Measurements from ENCODE around the gene TCOF1.

Gene TCOF1

GRCh38 chr5:150386024-150386855, 28.7 kb downstream of the TCOF1 start:
- no peak for DNase-seq (ENCODE audit: low read depth in 2 of 3, low spot score in 2 of 3)

- DNase-seq (ENCODE audit: low read depth in 2 of 3, low spot score in 2 of 3), result no peak
Observed at GRCh38 chr5:150389531-150390266, 32.2 kb downstream of the TCOF1 start.

DNA sequence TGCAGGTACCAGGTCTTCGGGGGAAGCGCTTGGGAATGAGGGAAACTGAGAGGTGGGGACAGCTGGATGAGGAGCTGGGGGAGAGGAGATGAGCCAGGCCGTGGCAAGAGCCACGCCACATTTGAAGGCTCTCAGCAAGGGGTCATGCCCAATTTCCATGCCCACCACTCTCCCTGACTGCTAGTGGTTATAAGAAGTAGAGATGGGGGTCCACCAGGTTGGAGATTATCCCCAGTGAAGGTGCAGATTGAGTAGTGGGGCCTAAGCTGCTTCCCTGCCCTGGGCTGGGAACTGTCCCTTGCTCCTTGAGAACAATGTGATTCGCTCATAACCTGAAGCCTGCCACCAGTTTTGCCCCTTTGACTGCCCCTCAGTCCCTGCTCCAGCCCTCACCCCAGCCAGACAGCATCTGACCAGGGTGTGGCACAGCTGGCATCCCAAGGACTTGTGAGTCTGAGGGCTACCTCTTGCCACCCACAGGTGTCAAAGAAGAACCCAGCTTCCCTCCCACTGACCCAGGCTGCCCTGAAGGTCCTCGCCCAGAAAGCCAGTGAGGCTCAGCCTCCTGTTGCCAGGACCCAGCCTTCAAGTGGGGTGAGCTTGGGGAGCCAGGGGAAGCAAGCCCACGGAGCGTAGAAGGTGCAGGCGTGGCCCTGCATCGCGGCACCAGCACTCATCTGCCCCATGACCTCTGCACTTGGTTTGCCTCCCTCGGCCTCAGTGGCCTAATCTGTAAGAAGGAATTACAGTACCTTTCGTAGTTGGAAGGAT, 33.8 kb downstream of the TCOF1 start:
- DNase-seq (ENCODE audit: low read depth in 2 of 3, low spot score in 2 of 3), result no peak

- no peak for DNase-seq (ENCODE audit: low read depth in 2 of 3, low spot score in 2 of 3)
Observed at GRCh38 chr5:150391986-150392385, 34.5 kb downstream of the TCOF1 start.

DNA sequence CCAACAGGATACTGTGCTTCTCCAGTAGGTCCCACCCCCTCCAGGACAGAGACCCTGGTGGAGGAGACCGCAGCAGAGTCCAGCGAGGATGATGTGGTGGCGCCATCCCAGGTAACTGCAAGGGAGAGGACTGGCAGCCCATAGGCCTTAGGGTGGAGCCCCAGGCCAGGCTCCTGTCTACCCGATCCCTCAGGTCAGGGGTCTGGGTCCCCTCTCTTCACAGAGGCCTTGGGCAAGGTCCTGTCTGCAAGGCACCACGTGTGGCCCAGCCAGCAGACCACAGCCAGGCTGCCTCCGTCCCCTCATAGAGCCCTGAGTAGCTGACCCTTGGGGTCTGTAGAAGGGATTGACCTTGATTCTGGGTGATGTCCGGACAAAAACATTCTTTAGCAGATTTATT, 35.2 kb downstream of the TCOF1 start:
- no peak for DNase-seq (ENCODE audit: low read depth in 2 of 3, low spot score in 2 of 3)

DNA sequence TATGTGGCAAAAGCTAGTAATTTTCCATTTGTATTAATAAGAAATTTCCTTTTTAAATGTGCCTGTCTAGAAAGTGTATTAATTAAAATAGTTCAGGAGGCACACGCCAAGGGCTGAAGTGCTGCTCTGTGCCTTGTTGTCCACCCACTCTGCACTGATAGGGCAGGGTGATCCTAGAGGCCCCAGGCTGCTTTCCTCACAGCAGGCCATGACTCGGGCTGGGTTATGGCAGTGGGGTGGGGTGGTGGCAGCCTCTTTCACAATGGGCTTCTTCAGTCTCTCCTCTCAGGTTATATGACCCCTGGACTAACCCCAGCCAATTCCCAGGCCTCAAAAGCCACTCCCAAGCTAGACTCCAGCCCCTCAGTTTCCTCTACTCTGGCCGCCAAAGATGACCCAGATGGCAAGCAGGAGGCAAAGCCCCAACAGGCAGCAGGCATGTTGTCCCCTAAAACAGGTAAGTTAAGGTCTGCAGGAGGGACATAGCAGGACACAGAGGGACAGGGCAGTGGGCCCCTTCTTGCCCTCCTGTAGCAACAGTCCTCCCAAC, 35.7 kb downstream of the TCOF1 start:
- DNase-seq (ENCODE audit: low read depth in 2 of 3, low spot score in 2 of 3), result no peak

DNA sequence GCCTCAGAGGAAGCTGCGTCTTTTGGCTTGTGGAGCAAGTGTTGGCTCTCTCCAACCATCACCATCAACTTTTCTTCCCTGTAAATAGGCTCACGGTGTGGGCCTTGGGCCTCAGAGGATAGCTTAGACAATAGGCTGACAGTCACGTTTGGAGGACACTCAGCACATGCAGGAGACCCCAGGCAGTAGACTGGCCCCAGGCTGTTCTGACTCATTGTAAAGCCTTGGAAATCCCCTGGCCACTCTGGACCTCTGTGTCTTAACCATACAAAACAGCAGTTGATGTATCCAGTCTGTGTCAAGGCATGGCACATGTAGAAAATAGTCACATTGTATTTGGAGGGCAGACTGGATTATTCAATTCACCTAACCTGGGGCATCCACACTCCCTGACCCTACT, 36.6 kb downstream of the TCOF1 start:
- DNase-seq (ENCODE audit: low read depth in 2 of 3, low spot score in 2 of 3), result no peak

GRCh38 chr5:150394912-150395687, 37.6 kb downstream of the TCOF1 start:
- DNase-seq (ENCODE audit: low read depth in 2 of 3, low spot score in 2 of 3), result no peak

GRCh38 chr5:150395688-150395975, 38.1 kb downstream of the TCOF1 start:
- DNase-seq (ENCODE audit: low read depth in 2 of 3, low spot score in 2 of 3), result no peak

GRCh38 chr5:150396267-150396666, 38.8 kb downstream of the TCOF1 start:
- no peak for DNase-seq (ENCODE audit: low read depth in 2 of 3, low spot score in 2 of 3)

DNA sequence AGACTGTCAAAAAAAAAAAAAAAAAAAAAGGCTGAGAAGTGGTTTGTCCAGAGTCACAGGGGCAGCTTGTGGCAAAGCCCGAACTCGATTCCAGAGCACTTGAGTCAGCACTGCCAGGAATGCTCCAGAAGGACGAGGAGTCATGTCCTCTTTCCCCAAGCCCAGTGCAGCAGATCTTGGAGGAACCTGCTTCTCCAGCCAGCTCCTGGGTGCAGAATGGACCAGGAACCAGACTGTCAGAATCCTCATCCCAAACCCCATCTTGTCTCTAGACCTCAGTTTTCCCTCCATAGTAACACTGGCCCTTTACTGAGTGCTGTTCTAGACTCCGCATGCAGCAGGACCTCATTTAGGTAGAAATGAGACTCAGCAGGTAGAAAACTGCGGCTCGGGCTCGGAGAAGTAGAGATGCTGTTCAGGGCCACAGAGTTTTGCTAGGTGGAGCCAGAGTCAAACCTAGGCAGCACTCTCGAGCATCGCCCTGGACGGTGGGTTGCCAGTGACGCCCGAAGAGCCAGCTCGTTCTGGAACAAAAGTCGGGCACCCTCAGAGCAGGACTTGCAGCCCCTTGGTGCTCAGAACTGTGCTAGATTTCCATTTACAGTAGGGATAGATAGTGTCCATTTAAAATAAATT, 39.8 kb downstream of the TCOF1 start:
- no peak for DNase-seq (ENCODE audit: low read depth in 2 of 3, low spot score in 2 of 3)

- no peak for DNase-seq (ENCODE audit: low read depth in 2 of 3, low spot score in 2 of 3)
Observed at GRCh38 chr5:150397782-150398721, 40.6 kb downstream of the TCOF1 start.

- DNase-seq (ENCODE audit: low read depth in 2 of 3, low spot score in 2 of 3), result no peak
Observed at GRCh38 chr5:150398722-150399523, 41.4 kb downstream of the TCOF1 start.

DNA sequence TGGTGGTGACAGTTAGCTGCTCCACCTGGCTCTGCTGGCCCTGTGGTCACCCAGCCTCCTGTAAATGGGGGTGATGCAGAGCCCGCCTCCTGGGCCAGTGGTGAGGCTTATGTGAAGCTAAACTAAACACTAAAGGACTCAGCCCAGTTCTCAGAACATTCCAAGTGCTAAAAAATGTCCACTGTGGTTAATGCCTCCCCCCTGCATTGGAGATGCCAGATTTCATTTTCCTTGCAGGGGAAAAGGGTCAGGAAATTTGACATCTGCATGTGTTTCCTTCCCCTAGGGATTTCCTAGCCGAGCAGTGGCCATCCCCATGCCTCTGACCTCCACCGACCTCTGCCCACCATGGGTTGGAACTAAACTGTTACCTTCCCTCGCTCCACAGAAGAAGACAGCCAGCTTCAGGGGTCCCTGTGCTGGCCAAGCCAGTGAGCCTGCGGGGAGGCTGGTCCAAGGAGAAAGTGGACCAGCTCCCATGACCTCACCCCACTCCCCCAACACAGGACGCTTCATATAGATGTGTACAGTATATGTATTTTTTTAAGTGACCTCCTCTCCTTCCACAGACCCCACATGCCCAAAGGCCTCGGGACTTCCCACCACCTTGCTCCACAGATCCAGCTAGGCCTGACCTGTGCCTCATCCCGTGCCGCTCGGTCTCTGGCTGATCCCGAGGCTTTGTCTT, 42.2 kb downstream of the TCOF1 start:
- DNase-seq (ENCODE audit: low read depth in 2 of 3, low spot score in 2 of 3), result no peak

- no peak for DNase-seq (ENCODE audit: low read depth in 2 of 3, low spot score in 2 of 3)
Observed at GRCh38 chr5:150400316-150401075, 43.0 kb downstream of the TCOF1 start.

DNA sequence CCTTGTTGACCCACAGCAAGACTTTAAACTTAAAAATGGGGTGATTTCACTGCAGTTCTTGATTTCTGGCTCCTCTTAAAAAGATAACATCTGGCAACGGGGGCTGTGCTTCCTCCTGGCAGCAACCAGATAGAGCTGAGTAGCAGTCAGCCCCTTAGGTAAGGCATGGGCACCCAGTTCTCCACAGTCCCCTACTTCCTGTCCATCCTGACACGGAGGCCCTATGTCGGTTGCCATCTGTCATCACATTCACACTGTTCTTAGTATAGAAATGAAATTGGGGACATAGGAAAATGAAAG, 43.5 kb downstream of the TCOF1 start:
- DNase-seq (ENCODE audit: low read depth in 2 of 3, low spot score in 2 of 3), result no peak
